Adrenal gland (tissue), 5 donors: ENCODE data around the gene CRABP1.

Source experiments
- POLR2A ChIP-seq, 2 donors: fragments of 450-650 bp; IDR thresholded peaks; one replicate each; pipeline ENCODE4 v1.6.1; 2017; ENCODE audit warnings: antibody characterized with exemption in 2 of 2, mild to moderate bottlenecking in 2 of 2, moderate library complexity in 1 of 2
- TF ChIP-seq, protein P1 (sequence below), 6 experiments: fragments of 450-650 bp in 4 of 6; fragments of 200-600 bp in 2 of 6; sonication (generic) in 1 of 6; IDR thresholded peaks; 1 replicate in 5 of 6; 2 replicates in 1 of 6; pipeline versions ENCODE4 v1.5.1 to v1.8.0; 2016 to 2021; ENCODE audit warnings: antibody characterized with exemption in 6 of 6, mild to moderate bottlenecking in 2 of 6, moderate library complexity in 1 of 6
- donor health status: DM: no; HTN: no; CAD: no.

DNA sequence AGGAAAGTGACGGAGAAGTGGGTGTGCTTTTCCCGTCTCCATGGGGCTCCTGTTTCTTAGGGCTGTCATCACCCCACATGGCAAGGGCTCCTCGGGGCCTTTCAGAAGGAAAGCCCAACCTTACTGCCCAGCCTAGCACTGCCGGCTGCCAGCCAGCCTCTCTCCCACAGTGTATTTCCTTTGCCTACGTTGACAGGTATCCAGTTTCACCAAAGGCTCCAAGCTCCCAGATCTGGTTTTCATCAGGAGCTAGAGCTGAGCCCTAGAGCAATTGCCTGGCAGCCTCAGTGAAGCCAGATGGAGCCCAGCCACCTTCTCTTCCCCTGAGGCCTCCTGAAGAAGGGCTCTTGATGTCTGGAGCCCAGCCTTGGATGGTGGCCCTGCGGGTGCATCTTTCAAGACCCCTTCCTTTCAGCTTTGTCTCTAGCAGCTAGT is 20.2 kb downstream of the CRABP1 start:
- TF ChIP-seq, protein P1, sequence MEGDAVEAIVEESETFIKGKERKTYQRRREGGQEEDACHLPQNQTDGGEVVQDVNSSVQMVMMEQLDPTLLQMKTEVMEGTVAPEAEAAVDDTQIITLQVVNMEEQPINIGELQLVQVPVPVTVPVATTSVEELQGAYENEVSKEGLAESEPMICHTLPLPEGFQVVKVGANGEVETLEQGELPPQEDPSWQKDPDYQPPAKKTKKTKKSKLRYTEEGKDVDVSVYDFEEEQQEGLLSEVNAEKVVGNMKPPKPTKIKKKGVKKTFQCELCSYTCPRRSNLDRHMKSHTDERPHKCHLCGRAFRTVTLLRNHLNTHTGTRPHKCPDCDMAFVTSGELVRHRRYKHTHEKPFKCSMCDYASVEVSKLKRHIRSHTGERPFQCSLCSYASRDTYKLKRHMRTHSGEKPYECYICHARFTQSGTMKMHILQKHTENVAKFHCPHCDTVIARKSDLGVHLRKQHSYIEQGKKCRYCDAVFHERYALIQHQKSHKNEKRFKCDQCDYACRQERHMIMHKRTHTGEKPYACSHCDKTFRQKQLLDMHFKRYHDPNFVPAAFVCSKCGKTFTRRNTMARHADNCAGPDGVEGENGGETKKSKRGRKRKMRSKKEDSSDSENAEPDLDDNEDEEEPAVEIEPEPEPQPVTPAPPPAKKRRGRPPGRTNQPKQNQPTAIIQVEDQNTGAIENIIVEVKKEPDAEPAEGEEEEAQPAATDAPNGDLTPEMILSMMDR (IDR thresholded peaks at IDR 0.05), result no peak
- TF ChIP-seq POLR2A (IDR thresholded peaks at IDR 0.05), result no peak
